Kidney epithelial cell (primary cell): ENCODE results near the gene DUSP22. TPM values are rescaled to one million over a fixed set of nuclear protein-coding genes. Genes with fewer than 3 reads are reported as not detected.

Source experiments
- DNase-seq: peaks from one replicate; pipeline ENCODE4 v3.0.0-alpha.2; 2010; ENCODE audit warnings: low read depth
- H3K27me3 ChIP-seq: 2 replicates; pipeline ENCODE4 v1.6.0; 2011; ENCODE audit warnings: low read length; ENCODE audit not compliant: control insufficient read depth, insufficient read depth
- H3K36me3 ChIP-seq: 2 replicates; pipeline ENCODE4 v1.5.1; 2011; ENCODE audit warnings: low read length; ENCODE audit not compliant: control insufficient read depth, insufficient read depth
- H3K4me3 ChIP-seq: 2 replicates; pipeline ENCODE4 v1.5.1; 2011; ENCODE audit warnings: low read depth, mild to moderate bottlenecking, control low read depth, low read length
- total RNA-seq: library from RNA; depleted of rRNA; stranded (reverse); fragments of >200 nt; gene quantifications from 2 replicates; pipeline ENCODE4 v1.2.3, GENCODE V29; 2015
- TF ChIP-seq, protein P1 (sequence below): IDR thresholded peaks from 2 replicates; pipeline ENCODE4 v1.5.1; 2011; ENCODE audit warnings: mild to moderate bottlenecking, moderate library complexity, low read length, control low read depth, inconsistent platforms; ENCODE audit not compliant: insufficient read depth, poor library complexity, severe bottlenecking

The DUSP22 gene
- total RNA-seq, 1 donor from 2014 or later, result 35.9 TPM

DNA sequence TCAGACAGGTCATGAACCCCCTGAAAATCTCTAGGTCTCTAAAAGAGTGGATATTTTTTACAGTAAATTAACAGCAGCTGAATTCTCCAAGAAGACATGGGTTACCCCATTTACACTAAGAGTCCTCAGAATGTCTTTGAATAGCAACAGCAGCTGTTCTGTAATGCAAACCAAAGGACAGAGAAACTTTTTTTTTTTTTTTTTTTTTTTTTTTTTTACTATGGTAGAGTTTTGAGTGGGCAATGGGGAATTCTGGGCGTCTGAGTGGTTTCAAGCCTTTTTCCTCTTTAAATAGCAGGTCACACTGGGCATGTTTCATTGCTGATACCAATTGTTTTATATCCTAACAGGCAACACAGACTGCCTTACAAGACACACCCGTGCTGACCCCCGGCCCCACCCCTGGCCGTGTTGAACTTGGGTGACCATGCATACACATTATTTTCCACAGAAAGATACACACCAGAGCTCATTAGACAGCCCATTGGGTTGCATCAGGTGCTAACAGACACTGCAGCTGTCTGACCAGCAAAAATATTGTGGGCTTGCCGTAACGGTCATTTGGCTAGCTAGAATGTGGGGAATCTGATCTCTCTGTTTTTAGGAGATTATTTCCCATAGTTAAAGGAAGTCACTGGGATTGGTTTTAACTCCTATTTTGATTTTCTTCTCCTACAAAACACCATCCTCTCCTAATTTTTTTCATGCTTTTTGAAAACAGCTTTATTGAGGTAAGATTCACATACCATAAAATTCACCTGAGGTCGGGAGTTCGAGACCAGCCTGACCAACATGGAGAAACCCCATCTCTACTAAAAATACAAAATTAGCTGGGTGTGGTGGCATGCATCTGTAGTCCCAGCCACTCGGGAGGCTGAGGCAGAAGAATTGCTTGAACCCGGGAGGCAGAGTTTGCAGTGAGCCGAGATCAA, 72.6 kb downstream of the DUSP22 start:
- H3K36me3 ChIP-seq, result no peaks in the 10 kb centered on the region
- DNase-seq, result no peak
- TF ChIP-seq, protein P1, sequence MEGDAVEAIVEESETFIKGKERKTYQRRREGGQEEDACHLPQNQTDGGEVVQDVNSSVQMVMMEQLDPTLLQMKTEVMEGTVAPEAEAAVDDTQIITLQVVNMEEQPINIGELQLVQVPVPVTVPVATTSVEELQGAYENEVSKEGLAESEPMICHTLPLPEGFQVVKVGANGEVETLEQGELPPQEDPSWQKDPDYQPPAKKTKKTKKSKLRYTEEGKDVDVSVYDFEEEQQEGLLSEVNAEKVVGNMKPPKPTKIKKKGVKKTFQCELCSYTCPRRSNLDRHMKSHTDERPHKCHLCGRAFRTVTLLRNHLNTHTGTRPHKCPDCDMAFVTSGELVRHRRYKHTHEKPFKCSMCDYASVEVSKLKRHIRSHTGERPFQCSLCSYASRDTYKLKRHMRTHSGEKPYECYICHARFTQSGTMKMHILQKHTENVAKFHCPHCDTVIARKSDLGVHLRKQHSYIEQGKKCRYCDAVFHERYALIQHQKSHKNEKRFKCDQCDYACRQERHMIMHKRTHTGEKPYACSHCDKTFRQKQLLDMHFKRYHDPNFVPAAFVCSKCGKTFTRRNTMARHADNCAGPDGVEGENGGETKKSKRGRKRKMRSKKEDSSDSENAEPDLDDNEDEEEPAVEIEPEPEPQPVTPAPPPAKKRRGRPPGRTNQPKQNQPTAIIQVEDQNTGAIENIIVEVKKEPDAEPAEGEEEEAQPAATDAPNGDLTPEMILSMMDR, result no peak
- H3K27me3 ChIP-seq, result peaks cover 8% of the 10 kb centered on the region
- H3K4me3 ChIP-seq, result no peak overlapping the region

DNA sequence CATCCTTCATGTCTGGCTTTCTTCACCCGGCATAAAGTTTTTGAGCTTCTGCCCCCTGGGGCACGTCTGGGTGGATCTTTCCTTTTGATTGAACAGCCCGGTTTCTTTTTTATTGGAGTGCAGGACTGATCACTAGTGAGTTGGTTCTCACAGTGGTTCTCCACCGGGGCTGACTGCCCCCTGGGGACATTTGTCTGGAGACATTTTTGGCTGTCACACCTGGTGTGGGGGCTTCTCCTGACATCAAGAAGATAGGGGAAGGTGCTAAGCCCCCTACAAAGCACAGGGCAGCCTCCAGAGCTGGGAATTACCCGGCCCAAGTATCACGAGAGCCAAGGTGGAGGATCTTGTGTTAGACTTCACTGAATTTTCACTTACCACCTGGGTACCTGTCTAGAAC, 73.5 kb downstream of the DUSP22 start:
- no peaks in the 10 kb centered on the region for H3K36me3 ChIP-seq

DNA sequence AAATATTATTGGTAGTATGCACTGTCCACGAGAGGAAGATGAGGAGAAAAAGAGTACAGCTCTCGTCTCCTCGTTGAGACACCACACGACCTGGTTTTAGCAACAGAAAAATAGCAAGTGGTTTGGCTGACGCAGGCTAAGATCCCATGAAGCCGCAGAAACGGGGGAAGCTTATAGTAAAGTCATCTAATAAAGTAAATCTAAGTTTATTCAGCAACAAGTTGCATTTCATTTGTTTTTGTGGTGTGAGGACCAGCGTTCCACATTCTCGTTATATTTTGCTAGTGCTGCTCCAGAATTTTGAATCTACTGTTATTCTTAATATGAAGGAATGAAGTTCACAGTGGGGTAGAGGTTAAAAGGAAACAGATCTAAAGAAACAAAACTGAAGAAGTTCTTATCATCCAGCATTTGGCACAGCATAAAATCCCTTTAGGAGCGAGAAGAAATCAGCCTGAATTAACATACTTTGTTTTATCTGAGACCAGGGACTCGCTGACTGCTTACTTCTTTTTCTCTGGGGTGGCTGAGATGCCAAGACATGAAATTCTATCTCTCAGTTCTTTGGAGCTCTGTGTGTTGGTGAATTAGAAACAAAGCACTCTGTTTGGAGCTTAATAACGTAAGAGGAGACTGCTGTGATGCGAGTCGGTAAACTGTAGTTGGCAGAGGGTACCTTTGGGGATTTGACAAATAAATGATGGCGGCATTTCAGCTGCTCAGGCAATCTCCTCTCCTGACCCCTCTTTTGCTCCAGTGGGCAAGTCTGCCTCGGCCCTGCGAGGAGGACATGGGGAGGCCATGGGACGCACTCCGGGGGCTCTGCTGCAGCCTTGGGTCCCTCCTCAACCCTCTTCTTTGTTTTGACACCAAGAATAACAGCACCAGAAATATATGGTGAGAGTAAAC, 74.4 kb downstream of the DUSP22 start:
- TF ChIP-seq, protein P1, result no peak
- Histone ChIP-seq H3K4me3 (no peak overlapping the region), H3K36me3 (no peaks in the 10 kb centered on the region), H3K27me3 (peaks cover 14% of the 10 kb centered on the region)
- no peak for DNase-seq

More for the DNA sequence above, 73.5 kb downstream of the DUSP22 start:
- TF ChIP-seq, protein P1, result no peak
- DNase-seq, result no peak
- Histone ChIP-seq H3K4me3 (no peak overlapping the region), H3K27me3 (peaks cover 14% of the 10 kb centered on the region)

DNA sequence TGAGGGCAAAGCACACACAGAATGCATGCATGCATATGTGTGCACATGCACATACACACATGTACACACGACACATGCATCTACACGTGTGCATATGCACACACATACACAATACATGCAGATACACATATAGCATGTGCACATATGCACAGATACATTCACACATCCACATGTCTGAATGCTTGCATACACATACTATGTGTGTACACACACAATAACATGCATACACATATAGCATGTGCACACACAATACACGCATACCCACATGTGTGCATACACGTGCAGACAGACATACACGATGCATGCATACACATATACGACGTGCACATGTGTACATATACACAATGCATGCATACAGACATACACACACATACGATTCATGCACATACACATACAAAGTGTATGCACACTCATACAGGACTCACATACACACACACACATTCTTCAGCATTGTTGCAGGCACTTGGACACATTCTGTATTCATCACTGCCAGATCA, 75.1 kb downstream of the DUSP22 start:
- H3K27me3 ChIP-seq, result peaks cover 16% of the 10 kb centered on the region
- DNase-seq, result no peak
- H3K4me3 ChIP-seq, result no peak overlapping the region
- TF ChIP-seq, protein P1, result no peak
- no peaks in the 10 kb centered on the region for H3K36me3 ChIP-seq

DNA sequence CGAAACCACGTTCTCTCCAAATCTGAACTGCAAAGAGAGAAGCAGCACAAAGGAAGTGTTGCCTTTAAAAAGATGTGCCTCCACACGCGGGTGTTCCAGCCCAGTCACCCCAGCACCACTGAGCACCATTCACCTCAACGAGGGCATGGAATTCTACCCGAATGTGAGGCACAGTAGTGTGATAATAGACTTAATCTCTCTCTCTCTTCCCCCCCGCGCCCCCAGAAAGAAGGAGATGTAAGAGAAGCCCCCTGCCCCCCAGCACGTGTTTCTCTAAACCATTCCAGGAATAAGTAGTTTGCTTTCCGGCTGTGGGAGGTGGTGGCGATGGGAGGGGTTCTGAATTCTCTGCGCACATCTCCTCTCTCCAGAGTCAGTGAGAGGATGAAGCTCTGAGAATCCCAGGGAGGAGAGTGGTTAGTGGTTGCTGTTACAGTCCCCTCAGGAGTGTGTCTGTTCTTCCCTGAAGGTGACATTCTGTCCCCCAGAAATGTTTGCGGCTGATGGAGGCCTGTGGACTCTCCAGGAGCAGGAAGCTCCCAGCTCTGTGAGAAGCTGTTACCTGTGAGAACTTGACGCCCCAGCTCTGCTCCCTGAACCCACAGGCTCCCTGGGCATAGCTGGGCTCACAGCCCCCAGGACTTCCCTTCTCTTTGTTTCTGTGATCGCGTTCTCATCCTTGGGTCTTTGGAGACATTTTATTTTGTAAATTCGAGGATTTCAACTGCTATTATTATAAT, 75.8 kb downstream of the DUSP22 start:
- Histone ChIP-seq H3K4me3 (no peak overlapping the region), H3K36me3 (no peaks in the 10 kb centered on the region), H3K27me3 (peaks cover 23% of the 10 kb centered on the region)
- DNase-seq, result no peak
- TF ChIP-seq, protein P1, result no peak
